GM13977 (cell line): ENCODE results near the gene ABHD15.
"Not testable (repeated sequence)": the region's sequence is repeated elsewhere in the genome, so short reads cannot be mapped to it uniquely, and the experiment has no call there.

Source experiments
- DNase-seq: peaks from one replicate; pipeline ENCODE4 v3.0.0; 2012; ENCODE audit warnings: low spot score
- CTCF ChIP-seq: IDR thresholded peaks from 2 replicates; pipeline ENCODE4 v1.5.1; 2012; ENCODE audit warnings: mild to moderate bottlenecking, control low read depth; ENCODE audit not compliant: insufficient read depth; ENCODE audit errors: extremely low read depth, missing control alignments
- in situ Hi-C: fragments of 300-500 bp; cut with MboI; formaldehyde crosslinking; loops from one replicate; pipeline ENCODE4 v1.12.0; 2022; ENCODE audit warnings: low sequenced_read_pairs, low pct_unique_long_range_greater_than_20kb, mixed read lengths, inconsistent platforms; ENCODE audit not compliant: unreplicated experiment

The ABHD15 gene

DNA sequence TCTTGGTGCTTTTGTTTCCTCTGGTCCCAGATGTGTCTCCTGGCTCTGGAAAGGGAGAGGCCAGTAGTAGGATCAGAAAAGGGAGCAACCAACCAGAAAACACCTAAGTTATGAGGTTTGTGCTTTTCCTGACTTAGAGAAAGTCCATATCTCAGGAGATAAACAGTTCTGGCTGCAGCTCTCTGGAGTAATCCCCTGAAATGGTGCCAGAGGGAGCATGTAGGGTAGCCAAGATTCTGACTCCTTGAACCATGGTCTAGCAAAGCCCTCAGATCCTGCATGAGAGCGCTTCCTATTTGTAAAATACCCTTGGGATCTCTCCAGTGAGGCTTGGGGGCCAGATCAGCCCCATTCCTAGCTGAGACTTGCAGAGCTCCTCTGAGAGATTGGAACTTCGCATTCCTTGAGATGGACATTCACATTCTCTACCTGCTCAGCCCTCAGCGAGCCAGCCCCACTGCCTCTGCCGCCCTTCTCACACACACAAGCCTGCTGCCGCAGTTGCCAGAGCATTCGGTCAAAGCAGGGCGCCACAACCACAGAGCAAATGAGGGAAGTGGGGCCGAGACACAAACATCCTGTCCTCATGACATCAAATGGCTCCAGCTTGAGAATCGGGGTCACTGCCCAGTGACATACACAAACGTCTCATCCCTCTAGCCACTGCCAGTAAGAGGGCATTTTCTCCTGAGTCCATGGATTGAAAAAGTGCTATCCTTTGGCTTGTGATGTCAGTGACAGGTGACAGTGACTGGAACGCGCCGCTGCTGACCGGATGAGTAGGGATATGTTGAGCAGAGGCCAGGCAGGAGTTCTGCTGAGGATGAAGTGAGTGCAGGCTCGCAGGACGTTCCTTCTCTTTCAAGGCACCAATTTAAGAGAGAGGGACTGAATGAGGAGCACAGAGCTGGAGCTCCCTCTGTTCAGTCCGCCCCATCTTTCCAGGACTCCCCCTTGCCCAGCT, 5.0 kb downstream of the ABHD15 start:
- in situ Hi-C loops = no loop called here
- DNase-seq = no peak
- TF ChIP-seq CTCF = no peak

DNA sequence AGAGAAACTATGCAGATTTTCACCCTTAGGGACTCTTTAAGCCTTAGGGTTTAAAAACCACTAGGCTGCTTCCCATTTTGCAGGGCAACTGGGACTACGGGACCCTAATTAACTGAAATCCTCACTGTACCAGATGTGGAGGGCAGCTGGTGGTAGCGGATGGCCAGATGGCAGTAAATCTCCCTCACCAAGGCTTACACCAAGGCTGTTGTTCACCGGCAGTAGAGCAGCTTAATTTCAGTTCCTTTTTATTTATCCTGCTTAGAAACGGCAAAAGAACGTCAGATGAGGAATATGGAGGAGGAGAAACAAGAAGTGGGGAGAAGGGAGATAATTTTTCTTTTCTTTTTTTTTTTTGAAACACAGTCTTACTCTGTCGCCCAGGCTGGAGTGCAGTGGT, 6.5 kb downstream of the ABHD15 start:
- TF ChIP-seq CTCF = no peak
- DNase-seq = no peak

GRCh38 chr17:29559640-29560039, 7.2 kb downstream of the ABHD15 start:
- DNase-seq = no peak
- in situ Hi-C loops = no loop called here
- TF ChIP-seq CTCF = no peak

More for the DNA sequence above, 6.5 kb downstream of the ABHD15 start:
- in situ Hi-C loops = no loop called here

- DNase-seq, in situ Hi-C loops: not testable (repeated sequence)
Observed at GRCh38 chr17:29558139-29558538, 8.7 kb downstream of the ABHD15 start.

- no peak for DNase-seq
- in situ Hi-C loops = no loop called here
- no peak for TF ChIP-seq CTCF
Observed at GRCh38 chr17:29557739-29558116, 9.1 kb downstream of the ABHD15 start.

DNA sequence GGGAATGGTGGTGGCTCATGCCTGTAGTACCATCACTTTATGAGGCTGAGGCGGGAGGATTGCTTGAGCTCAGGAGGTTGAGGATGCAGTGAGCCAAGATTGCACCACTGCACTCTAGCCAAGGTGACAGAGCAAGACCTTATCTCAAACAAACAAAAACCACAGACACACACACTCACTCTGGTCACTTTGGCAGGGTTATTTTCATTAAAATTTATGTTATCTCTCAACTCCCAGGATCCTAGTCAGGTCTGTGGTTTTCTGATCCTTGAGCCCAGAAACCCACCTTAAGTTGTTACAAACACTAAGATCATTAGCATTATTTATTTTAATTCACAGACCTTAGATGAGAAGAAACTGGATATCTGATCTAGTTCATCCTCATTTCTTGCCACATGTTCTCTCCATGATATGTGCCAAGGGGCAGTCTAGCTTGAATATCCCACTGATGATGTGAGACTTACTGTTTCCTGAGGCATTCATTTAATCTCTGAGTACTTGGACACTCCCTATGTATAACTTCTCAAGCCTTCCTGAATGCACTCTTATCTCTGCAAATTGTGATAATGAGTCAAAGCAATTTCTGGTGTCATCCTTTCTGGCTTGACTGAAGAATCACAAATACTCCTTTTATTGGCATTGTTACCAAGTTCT, 9.6 kb downstream of the ABHD15 start:
- TF ChIP-seq CTCF = no peak
- in situ Hi-C loops = no loop called here
- no peak for DNase-seq

DNA sequence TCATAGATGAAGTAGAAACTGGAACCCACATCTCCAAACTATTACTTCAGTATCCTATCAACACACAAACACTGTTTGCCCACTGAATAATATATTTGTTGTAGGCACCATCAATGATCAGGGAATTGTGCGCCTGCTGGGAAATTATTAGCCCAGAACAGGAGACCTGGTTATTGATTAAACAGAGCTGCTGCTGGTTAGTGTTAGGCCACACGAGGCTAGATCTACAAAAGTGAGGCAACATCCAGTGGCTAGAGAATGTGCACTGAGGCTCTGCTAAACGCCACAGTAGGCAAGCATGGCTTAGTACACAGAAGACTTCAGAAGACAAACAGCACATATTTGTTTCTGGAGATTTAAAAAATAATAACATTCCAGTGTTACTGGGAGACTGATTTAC, 11.0 kb downstream of the ABHD15 start:
- no peak for DNase-seq
- TF ChIP-seq CTCF = no peak
- in situ Hi-C loops = no loop called here
